GM21786 (cell line): ENCODE results near the gene SHROOM4.

Source experiments
- ATAC-seq: cut with Tn5 transposase; IDR thresholded peaks from one replicate; pipeline ENCODE4 v1.9.1; 2021; ENCODE audit not compliant: unreplicated experiment

The SHROOM4 gene

GRCh38 chrX:50711907-50712306, 102.1 kb downstream of the SHROOM4 start:
- no peak for ATAC-seq

GRCh38 chrX:50707955-50708699, 105.9 kb downstream of the SHROOM4 start:
- no peak for ATAC-seq

DNA sequence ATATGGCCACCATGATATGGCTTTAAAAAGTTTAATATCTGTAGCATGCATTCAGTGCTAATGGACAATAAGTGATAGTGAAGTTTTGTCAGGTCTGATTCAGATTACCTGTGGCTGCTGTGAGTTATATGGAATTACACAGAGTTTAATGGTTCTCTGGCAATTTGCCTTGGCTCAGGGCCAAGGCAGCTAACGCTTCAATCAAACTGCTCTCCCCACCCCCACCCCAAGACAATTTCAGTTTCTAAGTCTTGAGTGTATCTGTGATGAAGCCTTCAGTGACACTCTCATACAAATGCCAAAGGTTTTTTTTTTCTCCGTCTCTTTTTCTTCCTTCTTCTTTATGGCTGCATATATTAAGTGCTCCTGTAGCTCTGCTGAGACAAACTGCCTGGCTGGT, 106.6 kb downstream of the SHROOM4 start:
- ATAC-seq, result no peak

- ATAC-seq, result no peak
Measured at GRCh38 chrX:50705042-50705441, 109.0 kb downstream of the SHROOM4 start.

GRCh38 chrX:50704360-50704759, 109.6 kb downstream of the SHROOM4 start:
- no peak for ATAC-seq

- ATAC-seq, result no peak
Measured at GRCh38 chrX:50700921-50701320, 113.1 kb downstream of the SHROOM4 start.

DNA sequence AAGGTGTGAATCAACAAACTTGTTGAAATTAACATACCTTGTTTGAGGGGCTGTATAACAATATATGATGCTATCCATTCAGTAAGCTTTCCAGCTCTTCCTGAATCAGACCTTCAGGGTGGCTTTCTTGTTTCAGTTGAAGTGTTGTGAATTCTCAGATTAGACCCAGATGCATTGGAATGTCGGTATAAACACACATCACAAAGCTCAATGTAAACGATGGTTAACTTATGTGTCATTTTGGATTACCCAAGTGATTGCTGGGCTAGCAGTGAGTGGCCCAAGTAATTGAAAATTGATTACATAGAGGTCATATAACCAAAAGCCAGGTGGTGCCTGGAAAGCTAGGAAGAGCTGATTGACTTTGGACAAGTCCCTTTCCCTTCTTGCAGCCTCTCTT, 115.0 kb downstream of the SHROOM4 start:
- ATAC-seq, result no peak

- no peak for ATAC-seq
Measured at GRCh38 chrX:50697691-50698090, 116.3 kb downstream of the SHROOM4 start.

DNA sequence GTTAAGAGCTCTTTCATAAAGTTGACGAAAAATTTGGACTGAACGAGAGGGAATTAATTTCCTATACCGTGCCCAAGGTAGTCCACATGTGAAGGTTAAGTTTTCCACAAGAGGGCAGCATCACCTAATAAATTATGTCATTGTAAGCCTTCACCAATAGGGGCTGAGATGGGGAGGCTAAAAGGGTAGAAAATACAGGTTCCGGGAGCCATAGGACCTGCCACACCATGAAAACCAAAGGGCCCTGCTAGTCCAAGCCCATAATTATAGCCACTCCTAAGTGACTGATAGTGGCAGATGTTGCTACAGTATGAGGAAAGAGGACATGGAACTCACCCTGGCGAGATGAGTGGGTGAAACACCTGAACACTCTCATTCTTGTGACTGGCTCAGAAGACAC, 122.2 kb downstream of the SHROOM4 start:
- peak; percentile 94 for ATAC-seq

DNA sequence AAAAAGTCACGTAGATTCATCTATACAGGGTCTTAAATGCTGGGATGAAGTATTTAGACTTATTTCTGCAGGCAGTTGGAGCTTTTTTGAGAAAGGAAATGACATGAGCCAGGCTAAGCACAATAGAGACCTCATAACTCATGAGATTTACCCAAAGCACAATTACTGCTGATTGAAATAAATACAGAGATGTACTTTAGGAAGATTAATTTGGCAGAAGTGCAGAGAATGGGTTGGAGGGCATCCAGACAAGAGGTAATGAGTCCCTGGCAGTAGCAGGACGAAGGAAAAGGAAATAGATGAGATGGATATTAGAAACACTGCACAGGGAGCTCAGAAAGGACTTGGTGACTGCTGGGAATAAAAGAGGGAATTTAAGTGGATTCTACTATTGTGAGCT, 129.1 kb downstream of the SHROOM4 start:
- ATAC-seq, result no peak

- ATAC-seq, result no peak
Measured at GRCh38 chrX:50680990-50681389, 133.0 kb downstream of the SHROOM4 start.

- ATAC-seq, result no peak
Measured at GRCh38 chrX:50677789-50678188, 136.2 kb downstream of the SHROOM4 start.

DNA sequence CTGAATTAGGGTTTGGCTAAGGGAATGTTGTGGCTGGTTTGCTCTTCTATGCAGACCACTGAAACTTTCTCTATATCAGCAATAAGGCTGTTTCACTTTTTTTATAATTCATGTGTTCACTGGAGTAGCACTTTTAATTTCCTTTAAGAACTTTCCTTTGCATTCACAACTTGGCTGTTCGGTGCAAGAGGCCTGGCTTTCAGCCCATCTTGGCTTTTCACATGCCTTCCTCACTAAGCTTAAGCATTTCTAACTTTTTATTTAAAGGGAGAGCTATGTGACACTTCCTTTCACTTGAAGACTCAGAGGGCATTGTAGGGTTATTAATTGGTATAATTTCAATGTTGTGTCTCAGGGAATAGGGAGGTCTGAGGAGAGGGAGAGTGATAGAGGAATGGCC, 142.3 kb downstream of the SHROOM4 start:
- no peak for ATAC-seq

GRCh38 chrX:50668860-50669259, 145.1 kb downstream of the SHROOM4 start:
- no peak for ATAC-seq

DNA sequence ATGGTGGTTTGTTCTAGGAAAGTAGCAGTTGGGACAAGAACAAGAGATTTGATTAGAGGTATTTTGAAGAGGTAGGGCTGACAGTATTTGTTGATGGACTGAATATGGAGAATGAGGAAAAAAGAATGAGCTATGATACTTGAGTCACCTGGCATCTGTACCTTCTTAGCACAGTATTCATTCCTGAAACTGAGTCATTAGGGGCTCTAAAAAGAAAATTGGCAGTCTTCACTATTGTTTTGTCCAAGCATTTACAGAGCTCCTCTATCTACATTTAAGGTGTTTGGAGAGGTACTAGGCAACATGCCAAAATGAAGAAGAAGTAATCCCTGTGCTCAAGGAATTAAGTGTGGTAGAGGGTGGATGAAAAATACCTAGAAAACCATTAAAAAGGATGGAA, 165.8 kb downstream of the SHROOM4 start:
- no peak for ATAC-seq

DNA sequence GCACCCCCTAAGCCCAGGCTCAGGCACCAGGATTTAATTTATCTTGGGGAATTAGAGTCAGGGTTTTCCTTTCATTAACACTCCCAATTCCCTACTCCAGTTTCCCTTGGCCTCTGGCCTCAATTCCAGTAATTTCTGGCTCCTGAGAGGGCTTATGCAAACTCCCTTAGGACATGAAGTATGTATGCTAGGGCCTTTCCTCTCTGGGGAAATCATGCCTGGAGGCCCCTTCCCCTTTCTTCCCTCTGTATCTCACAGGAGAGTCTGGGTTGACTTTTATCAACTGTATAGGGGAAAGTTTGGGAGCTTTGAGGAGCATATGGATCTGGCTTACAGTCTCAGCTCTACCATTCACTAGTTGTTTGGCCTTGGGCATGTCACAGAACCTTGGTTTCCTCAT, 169.5 kb downstream of the SHROOM4 start:
- ATAC-seq, result no peak

- no peak for ATAC-seq
Measured at GRCh38 chrX:50643525-50644137, 170.4 kb downstream of the SHROOM4 start.

DNA sequence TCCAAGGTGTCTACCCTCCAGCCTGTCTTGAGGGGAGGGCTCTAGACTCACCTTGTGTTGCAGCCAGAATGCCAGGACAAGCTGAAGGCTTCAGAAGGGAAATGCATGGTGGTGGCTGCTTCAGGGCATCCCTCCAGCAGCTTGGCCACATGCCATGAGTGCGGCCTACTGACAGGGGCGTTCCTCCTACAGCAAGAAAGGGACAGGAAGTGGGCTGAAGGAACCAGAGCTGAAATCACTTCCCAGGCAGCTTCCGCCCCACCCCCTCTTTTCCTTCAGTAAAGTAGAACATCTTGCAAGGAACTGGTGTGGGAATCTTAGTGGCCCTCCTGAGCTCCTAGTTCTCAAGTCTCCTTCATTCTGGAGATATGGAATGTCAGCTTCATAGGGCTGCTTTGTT, 175.9 kb downstream of the SHROOM4 start:
- ATAC-seq, result no peak

- no peak for ATAC-seq
Measured at GRCh38 chrX:50635817-50636365, 178.1 kb downstream of the SHROOM4 start.

- ATAC-seq, result no peak
Measured at GRCh38 chrX:50635162-50635561, 178.8 kb downstream of the SHROOM4 start.

DNA sequence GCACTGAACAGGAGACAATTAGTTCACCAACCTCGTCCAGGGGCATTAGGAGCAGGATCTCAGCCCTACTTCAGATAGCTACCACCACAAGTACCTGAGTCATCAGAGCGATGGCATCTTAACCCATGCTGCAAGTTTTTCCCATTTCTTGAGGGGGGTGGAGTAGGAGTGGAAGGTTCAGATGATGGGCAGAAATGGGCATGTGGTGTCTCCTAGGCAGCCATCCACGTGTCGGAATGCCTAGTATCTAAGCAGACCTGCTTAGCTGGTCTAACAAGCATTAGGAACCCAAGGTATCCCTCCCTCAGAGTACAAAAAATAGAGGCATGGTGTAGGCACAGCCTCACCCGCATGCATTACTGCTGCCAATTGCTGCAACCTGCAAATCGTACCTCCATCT, 184.2 kb downstream of the SHROOM4 start:
- ATAC-seq, result no peak

DNA sequence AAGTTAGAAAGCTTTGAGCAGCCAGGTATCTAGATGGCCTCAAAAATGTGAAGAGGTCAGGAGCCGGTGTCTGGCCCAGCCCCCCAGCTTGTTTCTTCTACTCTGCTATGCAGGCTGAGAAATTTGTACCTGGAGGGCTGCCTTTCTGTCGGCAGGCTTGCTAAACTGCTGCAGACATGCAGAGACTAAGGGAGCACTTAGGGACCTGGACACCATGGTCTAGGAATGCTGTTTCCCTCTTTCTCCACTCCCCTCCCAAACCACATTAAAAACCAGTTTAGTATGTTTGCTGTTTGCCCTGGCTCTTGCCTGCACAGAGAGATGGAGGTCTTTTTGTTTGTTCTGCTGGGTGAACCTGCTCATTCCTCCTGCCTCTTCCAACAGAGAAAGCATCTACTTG, 186.3 kb downstream of the SHROOM4 start:
- ATAC-seq, result no peak

- no peak for ATAC-seq
Measured at GRCh38 chrX:50626432-50626831, 187.6 kb downstream of the SHROOM4 start.
